Endothelial cell of umbilical vein (primary cell): ENCODE results near the gene TRIM52. TPM values are rescaled to one million over a fixed set of nuclear protein-coding genes. Genes with fewer than 3 reads are reported as not detected.
"Not testable (repeated sequence)": the region's sequence is repeated elsewhere in the genome, so short reads cannot be mapped to it uniquely, and the experiment has no call there.

Source experiments
- BruUV-seq: library from RNA; stranded (reverse); fragments of 400-500 nt; replicated peaks from 2 replicates; lab custom pipeline; 2021; lab: Mats Ljungman, UMichigan
- CTCF ChIA-PET: fragments of 300-600, 350-600 bp; sonication (Branson Sonifier 250); formaldehyde crosslinking; loops from one replicate; lab custom pipeline; 2021; ENCODE audit warnings: antibody characterized with exemption, inconsistent platforms; lab: Charles Lee
- POLR2A ChIA-PET: fragments of 300-600, 350-600 bp; sonication (Branson Sonifier 250); formaldehyde crosslinking; loops from one replicate; lab custom pipeline; 2021; ENCODE audit warnings: antibody characterized with exemption, inconsistent platforms; lab: Charles Lee
- DNase-seq: peaks from one replicate; pipeline ENCODE4 v3.0.0-alpha.2; 2011; ENCODE audit warnings: low read depth, low spot score
- FAIRE-seq: peaks from 2 replicates; lab custom pipeline; 2011; peaks lifted over from hg19 to GRCh38; lab: Jason Lieb, UNC
- H2AFZ ChIP-seq: 2 replicates; pipeline ENCODE4 v1.6.0; 2012; ENCODE audit warnings: low read depth, low read length, control low read depth, inconsistent platforms
- H3K27ac ChIP-seq: 2 replicates; pipeline ENCODE4 v1.5.1; 2011; ENCODE audit warnings: low read depth, mild to moderate bottlenecking, control low read depth, low read length, moderate library complexity; ENCODE audit not compliant: insufficient read depth
- H3K27me3 ChIP-seq, 2 experiments: 2 replicates each; pipeline versions ENCODE4 v1.6.0 to v1.6.1; 2011; ENCODE audit warnings: low read length in 2 of 2, mixed read lengths in 1 of 2; ENCODE audit not compliant: control insufficient read depth in 2 of 2, insufficient read depth in 2 of 2
- H3K36me3 ChIP-seq, 2 experiments: 2 replicates in 1 of 2; 3 replicates in 1 of 2; pipeline ENCODE4 v1.5.1; 2011; ENCODE audit warnings: low read length in 2 of 2, mild to moderate bottlenecking in 1 of 2, moderate library complexity in 1 of 2; ENCODE audit not compliant: control insufficient read depth in 2 of 2, insufficient read depth in 2 of 2; ENCODE audit errors: extremely low read depth in 1 of 2
- H3K4me1 ChIP-seq: 3 replicates; pipeline ENCODE4 v1.5.1; 2011; ENCODE audit warnings: mild to moderate bottlenecking, low read length; ENCODE audit not compliant: control insufficient read depth, insufficient read depth; ENCODE audit errors: extremely low read depth
- H3K4me2 ChIP-seq: 2 replicates; pipeline ENCODE4 v1.6.1; 2011; ENCODE audit warnings: low read length, control low read depth, mixed read lengths; ENCODE audit not compliant: insufficient read depth
- H3K4me3 ChIP-seq, 3 experiments: fragments of 200-600 bp in 1 of 3; sonication (generic), shearing (Covaris generic) in 1 of 3; replicated peaks in 1 of 3; 2 replicates each; pipeline ENCODE4 v1.5.1; 2011 to 2016; ENCODE audit warnings: control low read depth in 3 of 3, low read length in 3 of 3, mild to moderate bottlenecking in 2 of 3, inconsistent platforms in 1 of 3, low read depth in 1 of 3, moderate library complexity in 1 of 3; ENCODE audit not compliant: insufficient read depth in 1 of 3
- H3K79me2 ChIP-seq: 2 replicates; pipeline ENCODE4 v1.6.0; 2012; ENCODE audit warnings: low read length, inconsistent platforms; ENCODE audit not compliant: control insufficient read depth, insufficient read depth
- H3K9ac ChIP-seq: replicated peaks from 2 replicates; pipeline ENCODE3; 2011; ENCODE audit warnings: low read length, control low read depth; ENCODE audit not compliant: insufficient read depth; ENCODE audit errors: extremely low read depth
- H3K9me1 ChIP-seq: replicated peaks from 3 replicates; pipeline ENCODE4 v1.6.0; 2011; ENCODE audit warnings: mild to moderate bottlenecking, low read length; ENCODE audit not compliant: control insufficient read depth, insufficient read depth; ENCODE audit errors: extremely low read depth
- H3K9me3 ChIP-seq: replicated peaks from 2 replicates; pipeline ENCODE4 v1.5.1; 2012; ENCODE audit warnings: low read length, inconsistent platforms; ENCODE audit not compliant: control insufficient read depth, insufficient read depth
- H4K20me1 ChIP-seq: replicated peaks from 2 replicates; pipeline ENCODE3; 2011; ENCODE audit warnings: mild to moderate bottlenecking, low read length; ENCODE audit not compliant: control insufficient read depth, insufficient read depth; ENCODE audit errors: extremely low read depth
- dilution Hi-C: fragments of 300-500 bp; cut with MboI; formaldehyde crosslinking; loops from one replicate; pipeline ENCODE4 v1.15.0; 2019; ENCODE audit warnings: low sequenced_read_pairs; ENCODE audit not compliant: extremely low pct_ligation_motif_present
- intact Hi-C: fragments of 100-400 bp; cut with micrococcal nuclease; formaldehyde crosslinking; loops from one replicate; pipeline ENCODE4 v1.10.0; 2022
- polyA plus RNA-seq, 4 experiments: library from polyadenylated mRNA; depleted of rRNA in 3 of 4; stranded (reverse) in 3 of 4; unstranded in 1 of 4; fragments of >200 nt; gene quantifications; 2 replicates each; pipeline versions ENCODE4 v1.2.1 to v1.2.3, GENCODE V29; 2011 to 2012; ENCODE audit warnings: missing spikeins in 1 of 4
- total RNA-seq: library from RNA; stranded (reverse); gene quantifications from 2 replicates; pipeline ENCODE4 v1.2.3, GENCODE V29; 2021

TRIM52 gene
- total and polyA plus RNA-seq, 2 donors (not counting 3 experiments of a cell fraction or from before 2014, with no cell fraction given) = 5.6 to 10.1 TPM

DNA sequence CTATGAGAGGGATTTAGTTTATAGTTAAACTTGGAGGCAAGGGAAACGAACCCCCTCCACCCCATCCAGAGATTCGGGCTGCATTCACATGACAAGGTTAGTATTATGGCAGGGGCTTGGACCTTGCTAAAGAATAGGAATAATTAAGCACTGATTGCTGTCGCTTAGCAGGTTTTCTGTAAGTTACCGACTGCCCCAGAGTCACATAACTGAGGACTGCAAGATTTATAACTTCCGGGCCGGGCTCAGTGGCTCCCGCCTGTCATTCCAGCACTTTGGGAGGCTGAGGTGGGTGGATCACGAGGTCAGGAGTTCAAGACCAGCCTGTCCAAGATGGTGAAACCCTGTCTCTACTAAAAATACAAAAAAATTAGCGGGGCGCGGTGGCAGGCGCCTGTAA lies 7.0 kb upstream of the TRIM52 start:
- H3K27ac ChIP-seq, H3K79me2 ChIP-seq, H3K36me3 ChIP-seq, DNase-seq, CTCF ChIA-PET, BruUV-seq, intact Hi-C loops, H3K9me1 ChIP-seq, H3K9me3 ChIP-seq, H3K4me1 ChIP-seq, H3K4me2 ChIP-seq, H3K4me3 ChIP-seq, H3K27me3 ChIP-seq, H3K9ac ChIP-seq, POLR2A ChIA-PET, FAIRE-seq, H4K20me1 ChIP-seq, dilution Hi-C loops, H2AFZ ChIP-seq: not testable (repeated sequence)

DNA sequence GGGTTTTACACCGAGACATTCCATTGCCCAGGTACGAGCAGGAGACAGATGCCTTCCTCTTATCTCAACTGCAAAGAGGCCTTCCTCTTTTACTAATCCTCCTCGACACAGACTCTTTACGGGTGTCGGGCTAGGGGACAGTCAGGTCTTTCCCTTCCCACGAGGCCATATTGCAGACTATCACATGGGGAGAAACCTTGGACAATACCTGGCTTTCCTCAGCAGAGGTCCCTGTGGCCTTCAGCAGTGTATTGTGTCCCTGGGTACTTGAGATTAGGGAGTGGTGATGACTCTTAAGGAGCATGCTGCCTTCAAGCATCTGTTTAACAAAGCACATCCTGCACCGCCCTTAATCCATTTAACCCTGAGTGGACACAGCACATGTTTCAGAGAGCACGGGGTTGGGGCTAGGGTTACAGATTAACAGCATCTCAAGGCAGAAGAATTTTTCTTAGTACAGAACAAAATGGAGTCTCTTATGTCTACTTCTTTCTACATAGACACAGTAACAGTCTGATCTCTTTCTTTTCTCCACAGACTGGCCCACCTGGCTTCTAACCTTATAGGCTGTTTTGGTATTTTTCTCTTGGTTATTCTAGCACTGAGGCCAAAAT lies 6.5 kb upstream of the TRIM52 start:
- H3K27ac ChIP-seq, FAIRE-seq, H3K79me2 ChIP-seq, intact Hi-C loops, H3K4me1 ChIP-seq, H3K36me3 ChIP-seq, H3K9ac ChIP-seq, H4K20me1 ChIP-seq, dilution Hi-C loops, H3K4me2 ChIP-seq, H3K27me3 ChIP-seq, H2AFZ ChIP-seq, H3K4me3 ChIP-seq, CTCF ChIA-PET, H3K9me3 ChIP-seq, DNase-seq, BruUV-seq, POLR2A ChIA-PET, H3K9me1 ChIP-seq: not testable (repeated sequence)
